GM19468 (cell line): Measurements from ENCODE around the gene INSIG2.

Source experiments
- ATAC-seq: cut with Tn5 transposase; IDR thresholded peaks from one replicate; pipeline ENCODE4 v1.9.1; 2021; ENCODE audit warnings: mild to moderate bottlenecking, moderate library complexity, moderate number of reproducible peaks; ENCODE audit not compliant: unreplicated experiment; ENCODE audit errors: extremely low read depth

Gene INSIG2

DNA sequence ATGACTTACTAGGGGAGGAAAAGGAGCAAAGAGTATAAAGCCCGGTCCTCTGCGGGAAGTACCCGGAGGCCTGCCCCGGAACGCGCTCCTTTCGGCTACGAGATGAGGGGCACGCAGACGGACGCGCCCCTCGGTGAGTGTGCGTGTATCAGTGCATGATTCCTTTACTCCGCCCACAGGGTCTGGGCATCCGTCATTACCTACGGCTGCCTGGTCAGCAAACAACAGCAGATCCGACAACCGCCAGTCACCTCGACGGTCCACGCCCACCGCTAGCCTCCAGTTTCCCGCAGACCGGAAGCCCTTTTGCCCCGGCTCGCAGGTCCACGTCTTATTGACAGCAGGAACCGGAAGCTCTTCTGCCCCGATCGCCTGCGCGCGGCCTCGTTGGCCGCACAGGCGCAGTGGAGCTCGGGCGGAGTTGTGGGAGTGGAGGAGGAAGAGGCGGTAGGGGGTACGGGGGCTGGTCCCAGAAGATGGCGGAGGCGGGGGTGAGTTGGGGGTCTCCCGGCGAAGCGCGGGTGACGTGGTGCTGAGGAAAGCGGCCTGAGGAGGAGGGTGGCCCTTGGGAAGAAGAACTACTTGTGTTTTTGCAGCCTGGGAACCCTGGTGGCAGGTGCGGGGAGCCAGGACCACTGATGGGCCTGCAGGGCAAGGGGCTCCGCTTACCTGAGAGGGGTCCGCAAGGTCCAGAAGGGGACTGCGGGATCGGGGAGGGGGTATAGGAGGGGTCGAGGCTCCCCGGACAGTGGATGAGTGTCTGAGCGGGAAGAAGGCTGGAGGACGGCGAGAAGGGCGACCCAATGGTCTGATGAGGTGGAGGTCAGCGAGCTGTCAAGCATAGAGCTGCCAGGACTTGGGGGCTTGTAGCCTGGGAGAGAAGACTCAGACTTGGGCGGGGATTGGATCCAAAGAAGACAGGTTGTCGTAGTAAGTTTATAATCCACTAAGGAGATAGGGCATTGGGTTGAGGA lies at the start of gene INSIG2:
Gene INSIG2 (plus strand): TSS at position 421 of the 974 bp plus-strand sequence. CDS start 8,086 bp downstream, outside the sequence.
- peak; percentile 87 for ATAC-seq

DNA sequence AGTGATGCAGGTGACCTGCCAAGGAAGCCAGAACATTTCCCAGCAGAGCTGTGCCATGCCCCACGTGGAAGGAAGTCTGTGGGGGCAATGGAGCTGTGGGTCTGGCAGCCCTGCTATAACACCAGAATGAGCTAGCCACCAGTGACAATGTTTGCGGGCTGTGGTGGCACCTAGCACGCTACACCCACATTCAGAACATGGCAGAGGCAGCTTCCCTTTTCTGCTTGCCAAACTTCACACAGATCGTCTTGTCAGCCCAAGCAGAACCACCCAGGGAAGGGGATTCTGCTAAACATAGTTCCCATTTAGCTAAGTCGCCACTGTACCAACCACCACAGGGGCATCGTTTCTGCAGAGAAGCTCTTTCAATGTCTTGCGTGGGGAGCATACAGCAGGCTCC lies 47.4 kb upstream of the INSIG2 start:
- no peak for ATAC-seq

DNA sequence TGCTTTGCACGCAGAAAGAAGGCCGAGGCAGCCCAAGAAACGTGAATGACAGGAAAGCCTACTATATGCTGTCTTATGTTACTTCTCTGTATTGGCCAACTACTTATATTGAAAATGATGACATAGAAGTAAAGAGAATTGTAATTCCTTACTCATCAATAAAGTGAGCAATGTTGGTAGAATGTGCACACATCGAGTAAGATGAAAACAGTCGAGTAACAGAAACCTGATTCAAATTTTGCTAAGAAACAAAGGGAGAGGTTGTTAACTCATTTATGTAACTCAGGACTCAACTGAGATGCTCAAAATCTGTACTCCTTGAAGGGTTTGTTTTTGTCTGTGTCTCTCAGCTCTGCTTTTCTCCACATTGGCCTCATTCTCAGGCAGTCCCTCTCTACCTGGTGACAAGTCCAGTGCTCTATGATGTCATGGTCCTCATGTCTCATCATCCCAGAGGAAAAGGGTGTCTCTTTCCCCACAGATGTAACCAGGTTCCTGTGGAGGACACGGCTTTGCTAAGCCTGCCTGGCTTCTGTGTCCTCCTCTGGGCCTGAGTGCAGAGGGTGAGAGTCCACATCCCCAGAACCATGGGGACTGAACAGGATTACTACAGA lies 44.1 kb upstream of the INSIG2 start:
- ATAC-seq = no peak

DNA sequence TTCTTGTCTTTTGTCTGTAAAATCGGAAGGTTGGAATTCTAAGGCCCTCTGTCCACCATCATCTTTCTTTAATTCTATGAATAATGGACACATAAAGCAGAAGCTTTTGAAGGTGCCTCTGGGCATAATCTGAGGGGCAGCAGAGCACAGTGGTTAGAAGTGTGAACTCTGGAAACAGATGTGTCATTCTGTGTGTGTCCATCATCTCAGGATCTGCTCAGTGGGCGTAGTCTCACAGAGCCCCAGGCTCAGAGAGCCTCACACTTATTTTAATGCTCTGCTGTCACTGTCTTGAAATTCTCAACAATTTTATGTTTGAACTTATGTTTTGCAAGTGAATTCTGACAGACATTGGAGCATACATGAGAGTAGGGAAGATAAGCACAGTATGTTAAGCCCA lies 43.4 kb upstream of the INSIG2 start:
- no peak for ATAC-seq

DNA sequence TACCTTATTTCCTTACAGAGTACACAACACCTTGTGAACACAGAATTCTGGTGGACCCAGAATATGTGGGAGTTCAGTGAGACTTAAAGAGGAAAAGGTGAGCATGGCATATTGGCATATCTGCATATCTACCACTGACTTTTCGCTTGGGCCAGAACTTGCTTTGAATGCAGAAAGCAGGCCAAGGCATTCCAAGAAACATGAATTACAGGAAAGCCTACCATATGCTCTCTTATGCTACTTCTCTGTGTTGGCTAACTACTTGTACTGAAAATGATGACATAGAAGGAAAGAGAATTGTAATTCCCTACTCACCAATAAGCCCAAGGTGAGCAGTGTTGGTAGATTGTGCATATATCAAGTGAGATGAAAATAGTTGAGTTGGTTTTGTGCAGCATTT lies 43.0 kb upstream of the INSIG2 start:
- no peak for ATAC-seq

DNA sequence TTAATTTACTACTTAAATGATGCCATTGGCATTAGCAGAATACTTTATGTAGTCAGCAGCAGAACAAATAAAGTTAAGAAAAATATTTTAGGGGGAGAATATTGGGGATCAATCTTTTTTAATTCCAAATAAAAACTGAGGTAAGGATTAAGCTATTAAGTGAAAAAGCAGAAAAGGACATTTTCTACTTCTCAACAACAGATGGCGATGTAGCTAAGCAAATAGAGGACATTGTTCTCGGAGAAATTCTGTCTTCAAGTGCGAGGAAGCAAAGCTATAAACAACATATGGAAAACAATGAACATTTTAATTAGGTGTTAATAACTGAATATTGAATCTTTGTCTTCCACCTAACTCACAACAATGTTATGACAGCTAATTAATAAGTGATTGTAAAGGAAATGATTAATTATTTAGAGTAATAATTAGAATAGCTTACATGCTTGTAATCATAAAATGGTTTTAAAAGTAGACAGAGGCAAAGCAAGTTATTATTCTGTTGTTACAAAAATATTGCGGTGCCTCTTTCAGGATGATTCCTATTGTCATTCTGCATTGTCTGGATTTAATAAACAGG lies 41.5 kb upstream of the INSIG2 start:
- no peak for ATAC-seq

DNA sequence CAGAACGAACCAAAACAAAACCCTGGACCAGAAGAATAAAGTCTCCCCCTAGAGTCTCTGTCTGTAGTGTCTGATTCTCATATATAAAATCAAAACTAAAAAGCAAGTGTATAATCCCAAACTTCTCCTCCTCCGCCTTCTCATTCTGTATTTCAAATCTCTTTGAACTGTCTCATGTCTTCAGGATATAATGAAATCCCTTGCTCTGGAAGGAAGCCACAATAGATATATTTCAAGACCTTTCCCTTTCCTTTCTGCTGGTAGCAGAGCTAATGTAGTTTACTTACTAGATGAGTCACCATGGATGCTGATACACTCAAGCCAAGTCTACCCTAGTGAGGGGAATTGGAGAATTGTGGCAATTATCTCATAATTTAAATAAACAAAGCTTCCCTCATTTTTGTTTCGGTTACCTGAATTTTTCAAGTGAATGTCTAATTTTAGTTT lies 40.9 kb upstream of the INSIG2 start:
- ATAC-seq = no peak

DNA sequence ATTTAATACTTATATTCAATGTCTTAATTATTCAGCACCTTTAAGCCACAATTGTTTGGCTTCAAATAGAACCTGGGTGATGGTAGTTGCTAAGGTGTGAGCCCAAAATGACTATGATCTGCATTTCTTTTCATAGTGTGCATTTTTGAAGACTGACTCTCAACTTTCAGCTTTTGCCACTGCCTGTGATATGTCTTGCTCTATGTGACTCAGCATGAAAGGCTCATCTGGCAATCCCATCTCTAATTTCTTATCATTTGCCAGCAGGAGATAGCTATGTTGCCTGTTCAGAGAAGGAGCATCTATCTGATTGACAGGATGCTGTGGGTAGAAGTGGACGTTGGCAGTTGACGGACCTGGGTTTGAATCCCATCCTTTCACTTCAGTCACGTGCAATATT lies 39.9 kb upstream of the INSIG2 start:
- no peak for ATAC-seq

DNA sequence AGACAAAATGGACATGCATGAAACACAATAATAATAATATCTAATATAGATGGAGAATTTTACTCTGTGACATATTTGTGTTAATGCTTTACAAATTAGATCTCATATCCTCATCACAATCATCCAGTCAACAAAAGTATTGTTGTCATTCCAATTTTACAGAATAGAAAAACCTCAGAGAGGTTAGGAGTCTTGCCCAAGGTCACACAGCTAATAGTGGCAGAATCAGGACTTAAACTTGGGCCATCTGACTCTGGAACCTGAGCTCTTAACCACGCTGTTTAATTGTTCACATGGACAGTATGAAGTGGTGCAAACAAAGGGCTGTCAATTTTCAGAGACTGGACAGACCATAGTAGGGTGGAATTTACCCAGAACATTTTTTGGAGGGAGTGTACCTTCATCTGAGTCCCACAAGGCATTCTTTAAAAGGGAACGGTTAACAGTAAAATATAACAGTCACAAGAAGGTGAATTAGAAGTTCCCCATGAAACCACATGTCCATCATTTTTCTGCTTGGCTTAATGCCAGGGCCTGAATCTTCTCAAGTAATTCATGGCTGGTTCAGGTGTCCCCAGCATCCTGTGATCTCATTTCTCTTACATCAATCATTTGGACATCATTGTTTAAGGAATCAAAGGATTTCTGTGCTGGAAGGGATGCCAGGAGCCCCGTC lies 39.0 kb upstream of the INSIG2 start:
- ATAC-seq = no peak

DNA sequence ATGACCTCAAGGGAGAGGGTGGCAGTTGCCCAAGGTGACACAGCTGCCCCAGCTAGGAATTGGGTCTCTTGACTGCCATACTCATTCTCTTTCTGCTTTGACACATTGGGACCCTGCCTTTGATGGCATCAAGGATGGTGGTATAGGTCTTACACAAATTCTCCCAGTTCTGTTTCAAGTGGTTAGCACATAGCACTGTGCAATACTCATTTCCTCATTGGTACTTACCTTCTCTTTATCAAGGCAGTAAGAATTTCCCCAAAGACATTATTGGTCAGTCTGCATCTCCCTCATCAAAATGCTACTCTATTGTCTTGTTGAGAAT lies 38.5 kb upstream of the INSIG2 start:
- ATAC-seq = peak; percentile 68

DNA sequence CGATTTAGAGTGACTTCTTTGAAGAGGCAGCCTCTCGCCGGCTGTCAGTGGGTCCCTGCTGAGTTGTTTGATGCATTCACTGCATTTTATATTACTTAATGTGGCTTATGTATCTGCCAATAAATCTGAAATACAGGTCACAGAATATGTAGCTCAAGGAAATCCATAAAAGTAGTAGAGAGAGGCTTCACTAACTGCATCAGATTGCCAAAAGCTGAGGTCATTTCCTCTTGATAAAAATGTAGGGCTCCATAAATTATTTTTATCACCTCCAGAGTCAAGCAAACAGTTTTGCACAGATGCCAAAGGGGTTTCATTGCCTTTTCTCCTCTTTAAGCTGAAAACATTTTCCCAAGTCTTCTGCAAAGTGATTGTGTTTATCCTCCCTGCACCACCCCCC lies 37.9 kb upstream of the INSIG2 start:
- no peak for ATAC-seq

DNA sequence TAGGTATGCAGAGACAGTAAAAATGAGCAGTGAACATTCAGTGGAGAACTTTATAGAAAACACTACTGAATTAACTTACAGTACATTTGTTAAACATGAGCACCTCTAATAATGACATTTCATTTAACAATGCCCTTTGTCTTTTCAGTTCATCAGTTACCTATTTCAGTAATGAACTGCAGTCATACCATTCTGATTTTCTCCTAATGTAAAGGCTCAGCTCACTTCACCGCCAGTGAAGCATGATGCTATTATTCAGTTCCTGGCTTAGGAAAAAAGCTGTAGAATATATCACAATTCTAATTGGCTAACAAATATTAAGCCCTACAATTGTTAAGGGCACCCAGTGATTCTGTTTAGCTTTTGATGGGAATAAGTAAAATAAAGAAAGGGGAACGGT lies 37.3 kb upstream of the INSIG2 start:
- no peak for ATAC-seq

DNA sequence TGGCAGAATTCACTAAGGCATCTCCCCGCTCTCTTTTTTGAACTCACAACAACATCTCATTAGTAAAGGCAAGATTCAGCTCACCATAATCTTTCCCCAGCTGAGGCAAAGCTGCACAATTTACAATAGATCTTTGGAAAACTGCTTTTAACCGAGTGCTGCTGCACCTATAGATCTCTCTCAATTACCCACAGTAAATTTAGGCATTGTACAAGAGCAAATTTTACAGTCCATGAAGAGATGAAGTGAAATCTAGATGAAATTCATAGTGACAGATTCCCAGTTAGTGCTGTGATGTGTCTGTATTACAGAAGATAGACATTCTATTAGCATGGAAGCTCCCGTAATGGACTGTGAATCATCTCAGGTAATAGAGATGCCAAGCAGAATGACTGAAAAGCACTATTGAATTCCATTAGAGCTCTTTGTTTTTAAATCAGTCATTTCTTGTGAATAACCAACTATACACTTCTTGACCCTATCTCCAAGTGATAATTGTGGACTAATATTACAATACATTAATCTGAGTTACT lies 36.4 kb upstream of the INSIG2 start:
- no peak for ATAC-seq

DNA sequence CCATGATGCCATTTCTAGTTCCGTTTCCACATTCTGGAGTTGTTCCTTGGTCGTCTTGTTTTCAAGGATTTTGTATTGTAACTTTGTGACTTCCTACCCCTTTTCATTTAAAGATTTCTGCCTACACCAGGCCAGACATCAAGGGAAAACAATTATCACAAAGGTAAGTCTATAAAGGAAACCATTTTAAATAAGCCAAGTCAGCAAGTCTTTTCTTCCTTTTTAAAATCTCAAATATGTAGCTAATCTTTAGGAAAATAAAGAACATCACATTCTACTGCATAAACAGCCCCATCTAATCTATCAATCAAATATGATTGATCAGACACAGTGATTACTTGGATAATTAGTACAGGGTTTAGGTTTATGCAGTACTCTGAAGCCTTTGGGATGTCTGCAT lies 35.8 kb upstream of the INSIG2 start:
- ATAC-seq = no peak

DNA sequence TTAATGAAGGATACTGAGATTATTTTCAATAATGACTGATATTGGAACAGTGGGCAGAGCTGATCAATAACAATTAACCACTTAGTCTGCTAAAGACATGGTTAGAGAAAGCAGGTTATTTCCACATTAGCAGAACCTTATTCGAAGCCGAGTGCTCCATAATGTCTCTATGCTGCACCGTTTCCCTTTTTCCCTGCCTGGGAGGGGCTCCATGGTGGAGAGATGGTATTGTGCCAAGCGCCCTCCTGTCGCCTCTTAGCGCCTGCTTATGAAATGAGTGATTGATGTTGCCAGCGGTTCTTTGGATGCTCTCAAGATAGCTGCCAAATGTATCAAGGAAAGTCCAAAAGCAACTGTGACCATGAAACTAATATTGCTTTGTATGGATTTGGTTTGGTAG lies 34.6 kb upstream of the INSIG2 start:
- no peak for ATAC-seq

DNA sequence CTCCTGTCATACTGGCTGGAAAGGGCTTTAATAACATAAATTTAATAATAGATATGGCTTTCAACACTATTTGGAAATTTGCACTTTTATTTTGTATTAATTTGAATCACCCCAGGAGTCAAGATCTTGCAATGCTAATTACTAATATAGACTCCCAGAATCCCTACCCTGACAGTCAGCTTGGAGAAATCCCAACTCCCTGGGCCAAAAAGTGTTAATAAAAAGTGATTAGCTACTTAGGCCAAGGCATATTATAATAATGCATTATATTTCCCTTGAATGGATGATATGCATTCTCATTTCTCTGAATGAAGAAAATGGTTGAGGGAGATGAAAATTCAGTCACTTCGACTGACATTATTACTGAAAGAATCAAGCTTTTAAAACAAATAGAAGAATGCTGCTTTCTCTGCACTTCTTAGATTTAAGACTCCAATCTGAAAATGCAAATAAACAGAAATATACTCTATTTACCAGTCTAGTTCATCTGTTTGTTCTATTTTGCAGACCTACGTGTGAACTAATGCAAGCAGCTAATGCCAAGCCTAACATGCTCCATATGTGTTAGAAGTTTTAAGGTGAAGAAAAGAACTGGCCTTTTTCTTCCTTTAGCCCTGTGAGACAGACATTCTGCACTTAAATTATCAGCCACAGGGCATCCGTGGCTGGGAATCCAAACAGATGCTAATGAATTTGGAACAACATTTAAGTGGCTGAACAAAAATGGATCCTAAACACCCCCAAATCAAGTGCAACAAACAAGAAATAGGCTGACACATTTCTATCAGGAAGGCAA lies 33.9 kb upstream of the INSIG2 start:
- ATAC-seq = no peak

DNA sequence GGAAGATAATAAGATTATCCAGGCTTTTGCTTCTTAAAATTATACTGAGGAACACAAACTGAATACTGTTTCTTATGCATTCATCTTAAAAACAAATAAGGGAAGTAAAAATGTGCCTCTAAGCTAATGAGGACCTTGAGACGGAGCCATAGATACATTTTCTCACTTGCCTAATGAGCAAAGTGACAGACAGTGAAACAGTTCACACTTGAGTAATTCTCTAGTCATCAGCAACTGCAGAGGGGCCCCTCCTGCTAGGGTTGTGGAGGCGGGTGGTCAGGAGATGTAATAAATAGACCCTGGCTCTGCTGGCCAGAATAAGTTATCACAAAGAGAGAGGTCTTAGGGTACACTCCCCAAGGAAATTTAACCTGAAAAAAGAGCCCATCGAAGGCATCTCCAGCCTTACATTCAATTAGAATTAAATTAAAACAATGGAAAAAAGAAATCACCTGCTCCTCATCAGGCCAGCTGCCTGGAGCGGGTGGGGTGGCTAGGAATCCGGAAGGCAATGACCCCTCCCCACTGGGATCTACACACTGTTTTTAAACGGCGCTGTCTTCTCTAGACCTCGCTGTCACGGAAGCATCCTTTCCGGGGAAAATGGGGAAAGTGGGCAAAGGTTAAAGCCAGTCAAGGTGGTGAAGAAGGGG lies 32.6 kb upstream of the INSIG2 start:
- peak; percentile 49 for ATAC-seq

DNA sequence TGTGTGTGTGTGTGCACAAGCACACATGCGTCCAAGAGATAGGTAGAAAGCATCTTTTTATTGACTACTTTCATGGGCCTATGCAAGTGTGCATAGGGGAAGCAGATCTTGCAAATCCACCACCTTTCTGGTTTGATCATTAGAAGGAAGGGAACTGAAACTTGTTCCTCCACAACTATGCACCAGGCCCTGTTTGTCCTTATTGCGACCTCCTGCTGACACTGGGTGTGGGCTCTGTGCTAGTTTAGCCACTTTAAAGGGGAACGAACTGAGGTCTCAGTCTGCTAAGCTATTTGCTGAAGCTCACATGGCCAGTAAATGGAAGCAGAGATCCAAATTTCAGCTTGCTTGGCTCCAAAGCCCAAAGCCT lies 32.1 kb upstream of the INSIG2 start:
- peak; percentile 90 for ATAC-seq

DNA sequence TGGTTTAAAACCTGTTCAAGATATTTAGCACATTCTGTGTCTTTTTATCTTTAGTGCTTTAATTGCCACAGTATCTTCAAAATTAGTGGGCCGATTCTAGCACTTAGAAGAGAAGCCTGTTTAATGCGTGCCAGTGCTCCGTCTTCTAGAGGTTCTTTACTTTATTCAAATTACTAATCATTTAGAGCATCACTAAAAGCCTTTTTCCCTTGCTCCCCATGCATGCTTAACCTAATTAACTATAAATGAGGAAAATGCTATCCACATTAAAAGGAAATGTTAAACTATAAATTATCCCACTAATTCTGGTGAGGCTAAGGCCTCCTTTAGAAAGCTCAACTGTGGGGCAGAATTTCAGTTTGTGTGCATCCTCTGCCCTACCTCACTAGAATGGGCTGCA lies 31.5 kb upstream of the INSIG2 start:
- no peak for ATAC-seq
